IMR-90 (cell line): ENCODE data around the gene SLC40A1. TPM values are rescaled to one million over a fixed set of nuclear protein-coding genes. Genes with fewer than 3 reads are reported as not detected.

Experiments
- ATAC-seq: fragments of 200-7000 bp; cut with Tn5 transposase; 2 replicates; pipeline ENCODE4 v1.9.1; 2020; ENCODE audit warnings: low read depth, mild to moderate bottlenecking, moderate library complexity
- BruUV-seq: library from RNA; stranded (reverse); fragments of 400-500 nt; replicated peaks from 2 replicates; lab custom pipeline; 2021; lab: Mats Ljungman, UMichigan
- CTCF ChIA-PET: fragments of 300-600 bp; formaldehyde crosslinking; extraction: SDS; loops from one replicate; lab custom pipeline; 2021; ENCODE audit warnings: antibody characterized with exemption; lab: Yijun Ruan, JAX
- POLR2A ChIA-PET: fragments of 300-600 bp; sonication (Branson Sonifier 250); formaldehyde crosslinking; loops from one replicate; lab custom pipeline; 2022; ENCODE audit warnings: antibody characterized with exemption; ENCODE audit not compliant: unreplicated experiment; lab: Charles Lee
- DNase-seq: peaks from one replicate; pipeline ENCODE4 v3.0.0; 2013
- H2AFZ ChIP-seq: replicated peaks from 2 replicates; pipeline ENCODE3; 2013; ENCODE audit warnings: low read length, mild to moderate bottlenecking; ENCODE audit not compliant: poor library complexity
- H2AK5ac ChIP-seq: 2 replicates; pipeline ENCODE4 v1.6.1; 2013; ENCODE audit warnings: low read depth, low read length, inconsistent platforms
- H2AK9ac ChIP-seq: replicated peaks from 2 replicates; pipeline ENCODE3; 2013; ENCODE audit warnings: mild to moderate bottlenecking, low read depth, low read length, moderate library complexity; ENCODE audit not compliant: poor library complexity
- H2BK120ac ChIP-seq: 2 replicates; pipeline ENCODE4 v1.6.1; 2013; ENCODE audit warnings: low read depth, low read length, inconsistent platforms
- H2BK15ac ChIP-seq: 3 replicates; pipeline ENCODE4 v1.6.1; 2013; ENCODE audit warnings: low read depth, low read length, inconsistent platforms
- H2BK20ac ChIP-seq: 2 replicates; pipeline ENCODE4 v1.6.1; 2013; ENCODE audit warnings: low read depth, mild to moderate bottlenecking, inconsistent platforms, low read length, moderate library complexity
- H2BK5ac ChIP-seq: 2 replicates; pipeline ENCODE4 v1.6.1; 2013; ENCODE audit warnings: mild to moderate bottlenecking, low read depth, low read length, inconsistent platforms; ENCODE audit not compliant: poor library complexity, severe bottlenecking
- H3K14ac ChIP-seq: replicated peaks from 2 replicates; pipeline ENCODE4 v1.6.1; 2013; ENCODE audit warnings: low read depth, low read length, inconsistent platforms
- H3K18ac ChIP-seq: 2 replicates; pipeline ENCODE4 v1.6.1; 2013; ENCODE audit warnings: low read depth, low read length, control low read depth
- H3K23ac ChIP-seq: 2 replicates; pipeline ENCODE4 v1.6.1; 2013; ENCODE audit warnings: low read depth, low read length, inconsistent platforms
- H3K27ac ChIP-seq: 2 replicates; pipeline ENCODE4 v1.5.1; 2013; ENCODE audit warnings: mild to moderate bottlenecking, control low read depth, low read length; ENCODE audit not compliant: insufficient read depth
- H3K27me3 ChIP-seq: 2 replicates; pipeline ENCODE4 v1.6.1; 2013; ENCODE audit warnings: low read length; ENCODE audit not compliant: control insufficient read depth, insufficient read depth
- H3K36me3 ChIP-seq: 2 replicates; pipeline ENCODE4 v1.6.1; 2013; ENCODE audit warnings: low read length, mixed read lengths; ENCODE audit not compliant: control insufficient read depth, insufficient read depth
- H3K4ac ChIP-seq: 2 replicates; pipeline ENCODE4 v1.6.1; 2013; ENCODE audit warnings: low read depth, low read length, inconsistent platforms
- H3K4me1 ChIP-seq: 2 replicates; pipeline ENCODE4 v1.6.1; 2013; ENCODE audit warnings: low read length, mixed read lengths; ENCODE audit not compliant: control insufficient read depth, insufficient read depth
- H3K4me2 ChIP-seq: 2 replicates; pipeline ENCODE4 v1.6.1; 2013; ENCODE audit warnings: low read depth, mild to moderate bottlenecking, control low read depth, low read length, moderate library complexity
- H3K4me3 ChIP-seq: 2 replicates; pipeline ENCODE4 v1.5.1; 2013; ENCODE audit warnings: low read depth, mild to moderate bottlenecking, control low read depth, low read length, moderate library complexity; ENCODE audit not compliant: insufficient read depth
- H3K56ac ChIP-seq: 2 replicates; pipeline ENCODE4 v1.6.1; 2013; ENCODE audit warnings: low read length, inconsistent platforms; ENCODE audit not compliant: insufficient read depth; ENCODE audit errors: extremely low read depth
- H3K79me1 ChIP-seq, 2 experiments: 2 replicates each; pipeline ENCODE4 v1.6.1; 2013; ENCODE audit warnings: low read length in 2 of 2, inconsistent platforms in 1 of 2, low read depth in 1 of 2
- H3K9ac ChIP-seq: 2 replicates; pipeline ENCODE4 v1.6.1; 2013; ENCODE audit warnings: low read depth, low read length, control low read depth
- H3K9me1 ChIP-seq: 2 replicates; pipeline ENCODE4 v1.6.1; 2013; ENCODE audit warnings: low read length, inconsistent platforms; ENCODE audit not compliant: insufficient read depth
- H3K9me3 ChIP-seq: 2 replicates; pipeline ENCODE4 v1.6.1; 2013; ENCODE audit warnings: low read length; ENCODE audit not compliant: control insufficient read depth, insufficient read depth
- H4K20me1 ChIP-seq: 2 replicates; pipeline ENCODE4 v1.6.1; 2013; ENCODE audit warnings: low read length, inconsistent platforms; ENCODE audit not compliant: insufficient read depth
- H4K5ac ChIP-seq: 2 replicates; pipeline ENCODE4 v1.6.1; 2013; ENCODE audit warnings: mild to moderate bottlenecking, low read depth, low read length, control low read depth
- H4K8ac ChIP-seq, 2 experiments: 2 replicates each; pipeline ENCODE4 v1.6.1; 2013; ENCODE audit warnings: low read depth in 2 of 2, low read length in 2 of 2, control low read depth in 1 of 2, inconsistent platforms in 1 of 2
- H4K91ac ChIP-seq: 2 replicates; pipeline ENCODE4 v1.6.1; 2013; ENCODE audit warnings: low read depth, low read length, inconsistent platforms; ENCODE audit not compliant: insufficient read depth
- CEBPB ChIP-seq: IDR thresholded peaks from 2 replicates; pipeline ENCODE4 v1.6.1; 2012; ENCODE audit warnings: low read depth, low read length, improper control_type of control experiment
- POLR2A ChIP-seq: IDR thresholded peaks from 2 replicates; pipeline ENCODE4 v1.6.1; 2012; ENCODE audit warnings: mild to moderate bottlenecking, low read depth, low read length
- SMC3 ChIP-seq: fragments of 150-350 bp; IDR thresholded peaks from 2 replicates; pipeline ENCODE4 v1.6.1; 2016; ENCODE audit warnings: low read depth, mild to moderate bottlenecking, antibody characterized with exemption, low read length, moderate library complexity
- WGBS, 2 experiments: methylation state at CpG; one replicate each; pipeline versions ENCODE4 v1.1.5 to v1.1.7; 2013; ENCODE audit warnings: missing lambda C conversion rate in 2 of 2; ENCODE audit not compliant: insufficient read length in 1 of 2; ENCODE audit errors: extremely low coverage in 2 of 2; 5-methylcytosine and 5-hydroxymethylcytosine counted together
- dilution Hi-C: fragments of 300-500 bp; cut with HindIII; formaldehyde crosslinking; loops from one replicate; pipeline ENCODE4 v1.14.3; 2018; ENCODE audit warnings: low sequenced_read_pairs; ENCODE audit not compliant: unreplicated experiment
- in situ Hi-C: fragments of 300-500 bp; cut with MboI; formaldehyde crosslinking; loops from 3 replicates; pipeline ENCODE4 v1.14.3; 2019; ENCODE audit warnings: low sequenced_read_pairs, inconsistent platforms, mixed read lengths
- intact Hi-C: fragments of 100-400 bp; cut with micrococcal nuclease; formaldehyde crosslinking; loops from 2 replicates; pipeline ENCODE4 v1.10.0; 2022
- polyA plus RNA-seq, 3 experiments: library from polyadenylated mRNA; depleted of rRNA; stranded (reverse); fragments of >200 nt; gene quantifications; 2 replicates each; pipeline ENCODE4 v1.2.3, GENCODE V29; 2012; ENCODE audit warnings: low replicate concordance in 1 of 3
- total RNA-seq: library from RNA; depleted of rRNA; stranded (reverse); fragments of >200 nt; gene quantifications from 2 replicates; pipeline ENCODE4 v1.2.3, GENCODE V29; 2012

The SLC40A1 gene
- total and polyA plus RNA-seq, 2 of the 4 experiments (the other 2 are of a cell fraction): 1.5 to 5.0 TPM

DNA sequence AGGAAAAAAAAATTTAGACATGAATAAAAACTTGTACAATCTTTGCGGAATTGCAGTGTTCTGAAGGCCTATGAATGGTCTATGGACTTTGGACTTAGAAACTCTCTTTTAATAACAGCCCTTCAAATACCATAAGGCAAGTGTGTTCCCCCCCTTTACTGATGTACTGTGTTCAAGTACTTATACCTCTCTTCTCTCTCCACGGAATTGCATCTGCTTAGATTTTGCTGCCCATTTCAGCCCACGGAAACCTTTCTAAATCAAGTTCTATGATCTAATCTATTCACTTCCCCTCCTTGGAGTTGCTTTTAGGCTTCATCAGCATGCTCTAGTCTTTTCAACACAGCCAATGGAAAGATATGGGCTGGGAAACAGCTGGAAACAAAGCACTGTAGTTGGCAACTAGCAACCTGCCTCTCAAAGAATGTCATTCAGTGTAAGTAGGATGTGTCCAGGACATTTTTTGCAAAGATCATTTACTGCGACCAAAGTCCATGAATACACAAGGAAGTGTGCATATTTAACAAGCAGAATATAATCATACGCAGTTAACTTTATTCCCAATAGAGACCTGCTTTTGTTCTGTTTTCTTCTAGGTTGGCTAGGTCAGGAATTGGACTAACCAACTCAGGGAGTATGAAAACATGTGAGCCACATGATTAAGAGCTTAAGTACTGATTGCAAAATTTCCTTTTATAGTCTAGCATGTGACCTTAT, 58.0 kb downstream of the SLC40A1 start (continued):
- TF ChIP-seq SMC3 (no peak), POLR2A (no peak)

DNA sequence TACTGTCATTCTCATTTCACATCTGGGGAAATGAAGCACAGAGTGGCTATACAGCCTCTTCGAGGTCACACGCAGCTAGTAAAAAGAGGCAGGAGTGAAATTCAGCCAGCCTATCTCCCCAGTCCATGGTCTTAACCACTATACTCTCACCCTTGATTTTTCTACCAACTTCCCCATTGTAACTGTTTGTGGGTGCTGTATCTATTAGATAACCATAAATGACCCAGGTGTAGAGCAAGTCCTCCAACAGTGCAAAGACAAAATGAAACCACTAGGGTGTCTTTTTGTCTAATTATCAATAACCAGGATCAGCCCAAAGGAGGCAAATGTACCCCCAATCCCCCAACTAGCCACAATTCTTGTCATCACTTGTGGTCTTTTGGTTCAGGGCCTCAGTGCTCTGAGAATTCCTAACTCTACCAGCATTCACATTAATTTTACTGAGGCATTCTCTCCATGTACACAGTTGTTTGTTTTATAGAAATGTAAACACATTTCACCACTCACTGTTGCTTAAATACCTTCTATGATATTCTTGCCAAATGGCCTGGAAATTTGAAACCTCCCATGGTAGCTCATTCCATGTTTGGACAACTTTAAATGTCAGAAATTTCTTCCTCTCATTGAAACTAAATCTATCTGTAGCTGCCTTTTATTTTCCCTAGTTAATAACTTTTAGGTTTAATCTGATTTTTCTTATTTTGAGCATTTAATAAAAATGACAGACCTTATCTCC, 58.7 kb downstream of the SLC40A1 start:
- Histone ChIP-seq H3K4me1 (peaks cover 8% of the 10 kb centered on the region), H2BK20ac (peak overlapping the region; percentile 57; the same call in 1 of the 2 replicates), H3K79me1 (no peaks in the 10 kb centered on the region), H3K27ac (peak overlapping the region; percentile 55; the same call in 1 of the 2 replicates), H3K23ac (no peak overlapping the region), H2AK9ac (no peak overlapping the region), H3K4me2 (peak overlapping the region; percentile 61), H2AFZ (no peak overlapping the region), H2BK5ac (peak overlapping the region; percentile 60), H3K9me1 (0 out of 2 replicates have a peak, but pooled peaks cover under 1% of the 10 kb centered on the region), H3K4ac (peak overlapping the region; percentile 4; the same call in 1 of the 2 replicates), H3K4me3 (no peak overlapping the region), H3K9me3 (peaks cover 2% of the 10 kb centered on the region; the same call in 1 of the 2 replicates), H3K14ac (no peak overlapping the region), H2BK15ac (0 out of 3 replicates have a peak overlapping the region, but pooled peaks have one; percentile 44), H4K8ac (0 out of 4 replicates have a peak overlapping the region, but pooled peaks of 1 of the 2 experiments have one; percentile 45), H2AK5ac (no peak overlapping the region), H4K91ac (peak overlapping the region; percentile 51; the same call in 1 of the 2 replicates), H4K5ac (peak overlapping the region; percentile 52; the same call in 1 of the 2 replicates), H3K56ac (no peak overlapping the region), H3K36me3 (no peaks in the 10 kb centered on the region), H2BK120ac (peak overlapping the region; percentile 38; the same call in 1 of the 2 replicates), H4K20me1 (no peaks in the 10 kb centered on the region), H3K18ac (peak overlapping the region; percentile 63), H3K9ac (no peak overlapping the region), H3K27me3 (no peaks in the 10 kb centered on the region)
- ChIA-PET CTCF (interaction anchor here (0.7 to 1.0 kb wide), 4 partner anchors 9 to 65 kb away, joined by 3 to 4 read pairs (median 3); no protein-coding TSS in a partner anchor), POLR2A (no interaction called here)
- WGBS, 2 experiments: no CpG with 5 or more reads among the region's 2 CpGs
- in situ Hi-C loops: no loop called here
- DNase-seq (peak; percentile 56), ATAC-seq (peak; percentile 77)
- TF ChIP-seq CEBPB (0 out of 2 replicates have a peak, but pooled peaks have one; percentile 25), SMC3 (no peak)
- no TSS peak for BruUV-seq
- dilution Hi-C loops: no loop called here
- intact Hi-C loops: no loop called here
